DND-41 (cell line): ENCODE measurements around the gene TECPR1.

Source experiments
- ATAC-seq: fragments of 200-7000 bp; cut with Tn5 transposase; 3 replicates; pipeline ENCODE4 v1.9.1; 2021; ENCODE audit warnings: low read depth; ENCODE audit not compliant: insufficient read depth
- DNase-seq: peaks from one replicate; pipeline ENCODE4 v3.0.0-alpha.2; 2020
- H2AFZ ChIP-seq: 2 replicates; pipeline ENCODE4 v1.6.0; 2012; ENCODE audit warnings: low read depth, low read length
- H3K27ac ChIP-seq: 2 replicates; pipeline ENCODE4 v1.5.1; 2012; ENCODE audit warnings: low read length, inconsistent platforms
- H3K27me3 ChIP-seq: fragments of 200-600 bp; sonication (generic); 2 replicates; pipeline ENCODE4 v1.6.0; 2012; ENCODE audit warnings: low read length, mild to moderate bottlenecking, inconsistent platforms; ENCODE audit not compliant: insufficient read depth, poor library complexity
- H3K36me3 ChIP-seq: 2 replicates; pipeline ENCODE4 v1.5.1; 2012; ENCODE audit warnings: low read length, inconsistent platforms; ENCODE audit not compliant: insufficient read depth
- H3K4me1 ChIP-seq: 2 replicates; pipeline ENCODE4 v1.5.1; 2012; ENCODE audit warnings: mild to moderate bottlenecking, low read length; ENCODE audit not compliant: insufficient read depth
- H3K4me2 ChIP-seq: 2 replicates; pipeline ENCODE4 v1.6.0; 2012; ENCODE audit warnings: mild to moderate bottlenecking, moderate library complexity, low read length, inconsistent platforms; ENCODE audit not compliant: insufficient read depth
- H3K4me3 ChIP-seq, 2 experiments: fragments of 200-600 bp in 1 of 2; shearing (Covaris generic) in 1 of 2; 2 replicates each; pipeline ENCODE4 v1.5.1; 2012 to 2016; ENCODE audit warnings: inconsistent platforms in 2 of 2, low read length in 2 of 2, mild to moderate bottlenecking in 2 of 2, low read depth in 1 of 2, moderate library complexity in 1 of 2
- H3K79me2 ChIP-seq: 2 replicates; pipeline ENCODE4 v1.6.0; 2012; ENCODE audit warnings: low read length, inconsistent platforms; ENCODE audit not compliant: insufficient read depth
- H3K9ac ChIP-seq: 2 replicates; pipeline ENCODE4 v1.6.0; 2012; ENCODE audit warnings: low read depth, mild to moderate bottlenecking, inconsistent platforms, low read length, moderate library complexity
- H3K9me3 ChIP-seq: 2 replicates; pipeline ENCODE4 v1.5.1; 2012; ENCODE audit warnings: low read length, moderate library complexity, mild to moderate bottlenecking, inconsistent platforms; ENCODE audit not compliant: insufficient read depth, severe bottlenecking
- H4K20me1 ChIP-seq: 2 replicates; pipeline ENCODE4 v1.6.0; 2012; ENCODE audit warnings: low read length; ENCODE audit not compliant: insufficient read depth
- EZH2 ChIP-seq: IDR thresholded peaks from 3 replicates; pipeline ENCODE4 v1.6.1; 2012; ENCODE audit warnings: borderline replicate concordance, low read depth, mild to moderate bottlenecking, moderate library complexity, low read length, inconsistent platforms; ENCODE audit not compliant: severe bottlenecking
- TF ChIP-seq, protein P1 (sequence below): IDR thresholded peaks from 2 replicates; pipeline ENCODE4 v1.5.1; 2012; ENCODE audit warnings: borderline replicate concordance, low read length, moderate library complexity, mild to moderate bottlenecking; ENCODE audit not compliant: poor library complexity, severe bottlenecking; ENCODE audit errors: extremely low read depth

The TECPR1 gene

DNA sequence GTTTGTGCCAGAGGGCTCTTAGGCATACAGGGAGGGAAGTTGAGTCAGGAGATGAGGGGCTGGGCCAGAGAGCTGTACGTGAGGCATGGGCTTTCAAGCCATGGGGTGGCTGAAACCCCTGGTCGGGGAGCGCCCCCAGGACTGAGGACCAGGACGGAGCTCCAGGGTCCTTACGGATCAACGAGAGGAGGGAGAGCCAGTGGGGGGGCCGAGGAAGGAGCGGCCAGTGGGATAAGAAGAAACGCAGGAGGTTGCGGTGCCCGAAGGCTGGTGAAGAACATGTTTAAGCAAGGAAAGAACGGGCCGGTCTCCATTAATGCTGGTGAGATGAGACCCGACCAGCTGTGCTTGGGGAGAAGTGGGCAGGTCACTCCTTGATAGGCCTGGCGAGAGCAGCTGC lies 84.4 kb downstream of the TECPR1 start:
- no peaks in the 10 kb centered on the region for H3K4me1 ChIP-seq
- H3K27ac ChIP-seq: no peak overlapping the region
- H3K4me2 ChIP-seq: no peak overlapping the region
- H3K4me3 ChIP-seq: no peak overlapping the region
- TF ChIP-seq EZH2: no peak
- TF ChIP-seq, protein P1, sequence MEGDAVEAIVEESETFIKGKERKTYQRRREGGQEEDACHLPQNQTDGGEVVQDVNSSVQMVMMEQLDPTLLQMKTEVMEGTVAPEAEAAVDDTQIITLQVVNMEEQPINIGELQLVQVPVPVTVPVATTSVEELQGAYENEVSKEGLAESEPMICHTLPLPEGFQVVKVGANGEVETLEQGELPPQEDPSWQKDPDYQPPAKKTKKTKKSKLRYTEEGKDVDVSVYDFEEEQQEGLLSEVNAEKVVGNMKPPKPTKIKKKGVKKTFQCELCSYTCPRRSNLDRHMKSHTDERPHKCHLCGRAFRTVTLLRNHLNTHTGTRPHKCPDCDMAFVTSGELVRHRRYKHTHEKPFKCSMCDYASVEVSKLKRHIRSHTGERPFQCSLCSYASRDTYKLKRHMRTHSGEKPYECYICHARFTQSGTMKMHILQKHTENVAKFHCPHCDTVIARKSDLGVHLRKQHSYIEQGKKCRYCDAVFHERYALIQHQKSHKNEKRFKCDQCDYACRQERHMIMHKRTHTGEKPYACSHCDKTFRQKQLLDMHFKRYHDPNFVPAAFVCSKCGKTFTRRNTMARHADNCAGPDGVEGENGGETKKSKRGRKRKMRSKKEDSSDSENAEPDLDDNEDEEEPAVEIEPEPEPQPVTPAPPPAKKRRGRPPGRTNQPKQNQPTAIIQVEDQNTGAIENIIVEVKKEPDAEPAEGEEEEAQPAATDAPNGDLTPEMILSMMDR: no peak
- H3K36me3 ChIP-seq: peaks cover 13% of the 10 kb centered on the region
- H3K9me3 ChIP-seq: no peaks in the 10 kb centered on the region
- no peaks in the 10 kb centered on the region for H3K27me3 ChIP-seq
- no peak overlapping the region for H2AFZ ChIP-seq
- DNase-seq (no peak), ATAC-seq (no peak)
- H4K20me1 ChIP-seq: peaks cover 20% of the 10 kb centered on the region
- H3K79me2 ChIP-seq: 0 out of 2 replicates have a peak, but pooled peaks cover 3% of the 10 kb centered on the region
- H3K9ac ChIP-seq: no peak overlapping the region

DNA sequence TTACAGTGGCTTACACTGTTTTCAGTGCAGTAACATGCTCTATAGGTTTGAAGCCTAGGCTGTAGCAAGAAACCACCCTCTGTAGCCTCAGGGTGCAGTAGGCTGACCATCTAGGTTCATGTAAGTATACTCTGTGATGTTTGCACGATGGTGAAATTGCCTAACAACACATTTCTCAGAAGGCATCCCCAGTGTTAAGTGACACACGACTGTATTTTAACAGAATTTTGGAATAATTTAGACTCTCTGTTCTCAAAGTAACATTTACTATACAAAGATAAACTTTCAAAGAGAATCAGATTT lies 85.4 kb downstream of the TECPR1 start:
- DNase-seq: no peak
- no peak overlapping the region for H3K4me3 ChIP-seq
- H3K4me2 ChIP-seq: no peak overlapping the region
- peaks cover 20% of the 10 kb centered on the region for H4K20me1 ChIP-seq
- peaks cover 8% of the 10 kb centered on the region for H3K36me3 ChIP-seq
- TF ChIP-seq, protein P1: no peak
- TF ChIP-seq EZH2: no peak
- no peak overlapping the region for H3K27ac ChIP-seq
- H3K27me3 ChIP-seq: no peaks in the 10 kb centered on the region
- H2AFZ ChIP-seq: no peak overlapping the region
- 0 out of 2 replicates have a peak, but pooled peaks cover 3% of the 10 kb centered on the region for H3K79me2 ChIP-seq
- H3K4me1 ChIP-seq: no peaks in the 10 kb centered on the region
- ATAC-seq: no peak
- no peaks in the 10 kb centered on the region for H3K9me3 ChIP-seq
- H3K9ac ChIP-seq: no peak overlapping the region

DNA sequence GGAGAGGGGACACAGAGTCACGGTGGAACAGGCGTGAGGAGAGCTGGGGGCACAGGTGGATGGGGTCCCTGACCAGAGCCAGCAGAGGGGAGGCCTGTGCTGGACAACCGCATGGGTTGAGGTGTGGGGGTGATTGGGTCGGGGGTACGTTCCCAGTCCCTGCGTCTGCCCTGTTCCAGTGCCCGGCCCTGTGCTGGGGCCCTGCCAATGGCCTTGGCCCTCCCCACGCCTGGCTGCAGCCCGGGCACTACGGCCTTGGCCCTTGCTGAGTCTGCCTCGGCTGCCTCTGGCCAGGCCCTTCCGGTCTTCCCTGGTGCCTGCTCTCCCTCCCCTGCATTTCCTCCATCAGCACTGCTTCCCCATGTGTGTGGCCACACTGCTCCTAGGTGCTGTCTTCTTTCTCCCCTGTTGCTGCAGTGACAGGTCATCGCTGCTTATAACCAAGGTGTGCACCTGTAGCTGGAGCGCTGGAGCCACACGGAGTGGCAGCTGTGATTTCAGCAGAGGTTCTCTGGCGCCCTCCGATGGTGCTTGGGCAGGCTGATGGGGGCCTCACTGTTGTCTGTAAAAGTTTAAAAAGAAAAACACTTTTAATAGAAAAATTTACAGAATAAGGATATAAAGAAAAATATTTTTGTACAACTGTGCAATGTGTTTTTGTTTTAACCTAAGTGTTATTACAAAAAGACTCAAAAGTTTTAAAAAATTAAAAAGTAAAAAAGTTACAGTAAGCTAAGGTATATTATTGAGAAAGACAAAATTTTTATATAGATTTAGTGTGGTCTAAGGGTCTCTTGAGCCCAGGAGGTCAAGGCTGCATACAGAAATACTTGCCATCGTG lies 86.0 kb downstream of the TECPR1 start:
- ATAC-seq (peak; percentile 89), DNase-seq (peak; percentile 57)
- peaks cover 20% of the 10 kb centered on the region for H4K20me1 ChIP-seq
- no peaks in the 10 kb centered on the region for H3K27me3 ChIP-seq
- TF ChIP-seq, protein P1: peak; percentile 70
- TF ChIP-seq EZH2: no peak
- 0 out of 2 replicates have a peak, but pooled peaks cover 3% of the 10 kb centered on the region for H3K79me2 ChIP-seq
- H3K4me3 ChIP-seq: no peak overlapping the region
- no peak overlapping the region for H3K9ac ChIP-seq
- H3K27ac ChIP-seq: no peak overlapping the region
- H3K9me3 ChIP-seq: no peaks in the 10 kb centered on the region
- H3K36me3 ChIP-seq: peaks cover 8% of the 10 kb centered on the region
- no peaks in the 10 kb centered on the region for H3K4me1 ChIP-seq
- no peak overlapping the region for H2AFZ ChIP-seq
- H3K4me2 ChIP-seq: no peak overlapping the region
